ENCODE results near the gene OSBPL7. TPM values are rescaled to one million over a fixed set of nuclear protein-coding genes. Genes with fewer than 3 reads are reported as not detected.
A peak's percentile ranks its signal among the peaks of the same experiment; 100 is the strongest.

OSBPL7 gene
- total RNA-seq, 2 experiments from 2014 or later = 12.1 to 12.5 TPM

- Mint-ChIP-seq H3K4me3 (peak overlapping the region; percentile 38), H3K9me3 (no peaks in the 10 kb centered on the region), H3K27ac (peak overlapping the region; percentile 46), H3K36me3 (no peaks in the 10 kb centered on the region), H3K4me1 (peaks cover 20% of the 10 kb centered on the region), H3K27me3 (peaks cover 85% of the 10 kb centered on the region)
- DNase-seq = peak; percentile 38
Observed at GRCh38 chr17:47852113-47852949, 30.7 kb upstream of the OSBPL7 start.

- Mint-ChIP-seq H3K9me3 (no peaks in the 10 kb centered on the region), H3K27ac (peak overlapping the region; percentile 46), H3K4me1 (peaks cover 23% of the 10 kb centered on the region), H3K27me3 (peaks cover 88% of the 10 kb centered on the region), H3K36me3 (no peaks in the 10 kb centered on the region), H3K4me3 (peak overlapping the region; percentile 38)
- no peak for DNase-seq
Observed at GRCh38 chr17:47851764-47852112, 30.1 kb upstream of the OSBPL7 start.

- Mint-ChIP-seq H3K4me1 (peaks cover 23% of the 10 kb centered on the region), H3K27me3 (peaks cover 91% of the 10 kb centered on the region), H3K27ac (peak within 1 kb of the TSS; percentile 46), H3K9me3 (no peaks in the 10 kb centered on the region), H3K4me3 (peak within 1 kb of the TSS; percentile 38), H3K36me3 (no peaks in the 10 kb centered on the region)
- DNase-seq = peak; percentile 75
Observed at GRCh38 chr17:47850692-47851573, 29.3 kb upstream of the OSBPL7 start, which contains the start of gene SP6. SP6 (minus strand) TSS chr17:47851163; CDS start chr17:47848429, 2,734 bp downstream.

GRCh38 chr17:47850373-47850691, 28.7 kb upstream of the OSBPL7 start:
- no peak for DNase-seq
- no peak overlapping the region for H3K27ac Mint-ChIP-seq
- peaks cover 91% of the 10 kb centered on the region for H3K27me3 Mint-ChIP-seq
- no peaks in the 10 kb centered on the region for H3K9me3 Mint-ChIP-seq
- H3K4me1 Mint-ChIP-seq = peaks cover 23% of the 10 kb centered on the region
- peak overlapping the region; percentile 23 for H3K4me3 Mint-ChIP-seq
- H3K36me3 Mint-ChIP-seq = no peaks in the 10 kb centered on the region

- Mint-ChIP-seq H3K4me1 (peaks cover 19% of the 10 kb centered on the region), H3K4me3 (no peak overlapping the region), H3K9me3 (no peaks in the 10 kb centered on the region), H3K27me3 (peaks cover 85% of the 10 kb centered on the region), H3K36me3 (no peaks in the 10 kb centered on the region), H3K27ac (no peak overlapping the region)
- no peak for DNase-seq
Observed at GRCh38 chr17:47848198-47848513, 26.6 kb upstream of the OSBPL7 start.

GRCh38 chr17:47847341-47848197, 26.0 kb upstream of the OSBPL7 start:
- Mint-ChIP-seq H3K4me3 (no peak overlapping the region), H3K27ac (no peak overlapping the region), H3K9me3 (no peaks in the 10 kb centered on the region), H3K4me1 (peaks cover 21% of the 10 kb centered on the region), H3K36me3 (no peaks in the 10 kb centered on the region), H3K27me3 (peaks cover 79% of the 10 kb centered on the region)
- peak; percentile 36 for DNase-seq

GRCh38 chr17:47846716-47847340, 25.2 kb upstream of the OSBPL7 start:
- DNase-seq = no peak
- H3K9me3 Mint-ChIP-seq = no peaks in the 10 kb centered on the region
- no peak overlapping the region for H3K4me3 Mint-ChIP-seq
- peaks cover 21% of the 10 kb centered on the region for H3K4me1 Mint-ChIP-seq
- H3K27ac Mint-ChIP-seq = no peak overlapping the region
- peaks cover 71% of the 10 kb centered on the region for H3K27me3 Mint-ChIP-seq
- no peaks in the 10 kb centered on the region for H3K36me3 Mint-ChIP-seq

- peaks cover 27% of the 10 kb centered on the region for H3K4me1 Mint-ChIP-seq
- H3K27me3 Mint-ChIP-seq = peaks cover 64% of the 10 kb centered on the region
- no peak overlapping the region for H3K4me3 Mint-ChIP-seq
- H3K27ac Mint-ChIP-seq = no peak overlapping the region
- no peaks in the 10 kb centered on the region for H3K36me3 Mint-ChIP-seq
- H3K9me3 Mint-ChIP-seq = no peaks in the 10 kb centered on the region
- DNase-seq = no peak
Observed at GRCh38 chr17:47845716-47846075, 24.1 kb upstream of the OSBPL7 start.

- H3K36me3 Mint-ChIP-seq = no peaks in the 10 kb centered on the region
- peaks cover 26% of the 10 kb centered on the region for H3K4me1 Mint-ChIP-seq
- H3K4me3 Mint-ChIP-seq = no peak overlapping the region
- peaks cover 57% of the 10 kb centered on the region for H3K27me3 Mint-ChIP-seq
- no peaks in the 10 kb centered on the region for H3K9me3 Mint-ChIP-seq
- H3K27ac Mint-ChIP-seq = no peak overlapping the region
- DNase-seq = no peak
Observed at GRCh38 chr17:47844814-47845715, 23.5 kb upstream of the OSBPL7 start.

- H3K4me1 Mint-ChIP-seq = peaks cover 35% of the 10 kb centered on the region
- peaks cover 49% of the 10 kb centered on the region for H3K27me3 Mint-ChIP-seq
- DNase-seq = no peak
- no peak overlapping the region for H3K27ac Mint-ChIP-seq
- no peak overlapping the region for H3K4me3 Mint-ChIP-seq
- H3K9me3 Mint-ChIP-seq = no peaks in the 10 kb centered on the region
- H3K36me3 Mint-ChIP-seq = no peaks in the 10 kb centered on the region
Observed at GRCh38 chr17:47844227-47844626, 22.6 kb upstream of the OSBPL7 start.

- H3K9me3 Mint-ChIP-seq = no peaks in the 10 kb centered on the region
- no peak overlapping the region for H3K4me3 Mint-ChIP-seq
- H3K36me3 Mint-ChIP-seq = no peaks in the 10 kb centered on the region
- peaks cover 35% of the 10 kb centered on the region for H3K4me1 Mint-ChIP-seq
- H3K27ac Mint-ChIP-seq = no peak overlapping the region
- DNase-seq = no peak
- H3K27me3 Mint-ChIP-seq = peaks cover 40% of the 10 kb centered on the region
Observed at GRCh38 chr17:47843391-47843730, 21.8 kb upstream of the OSBPL7 start.

GRCh38 chr17:47841488-47842291, 20.1 kb upstream of the OSBPL7 start:
- H3K9me3 Mint-ChIP-seq = no peaks in the 10 kb centered on the region
- H3K36me3 Mint-ChIP-seq = no peaks in the 10 kb centered on the region
- peak overlapping the region; percentile 96 for H3K4me3 Mint-ChIP-seq
- no peak for DNase-seq
- H3K4me1 Mint-ChIP-seq = peaks cover 32% of the 10 kb centered on the region
- H3K27me3 Mint-ChIP-seq = peaks cover 29% of the 10 kb centered on the region
- peak overlapping the region; percentile 88 for H3K27ac Mint-ChIP-seq

GRCh38 chr17:47840742-47841487, 19.3 kb upstream of the OSBPL7 start, which contains the start of gene SCRN2:
SCRN2 (minus strand) TSS chr17:47841273; CDS start chr17:47840843, 430 bp downstream.
- no peaks in the 10 kb centered on the region for H3K36me3 Mint-ChIP-seq
- no peaks in the 10 kb centered on the region for H3K9me3 Mint-ChIP-seq
- peaks cover 22% of the 10 kb centered on the region for H3K27me3 Mint-ChIP-seq
- peak; percentile 90 for DNase-seq
- peak within 1 kb of the TSS; percentile 96 for H3K4me3 Mint-ChIP-seq
- H3K27ac Mint-ChIP-seq = peak within 1 kb of the TSS; percentile 88
- H3K4me1 Mint-ChIP-seq = peaks cover 32% of the 10 kb centered on the region
